ENCODE data around the gene CDCA4. TPM values are rescaled to one million over a fixed set of nuclear protein-coding genes. Genes with fewer than 3 reads are reported as not detected.

Gene CDCA4
- total RNA-seq, 1 donor from 2014 or later = 47.7 TPM

- Mint-ChIP-seq H3K4me3 (ENCODE audit: low read depth) (peak within 1 kb of the TSS; percentile 61), H3K36me3 (ENCODE audit: low read depth) (no peaks in the 10 kb centered on the region), H3K27me3 (ENCODE audit: low read depth) (peaks cover 3% of the 10 kb centered on the region), H3K4me1 (ENCODE audit: low read depth) (peaks cover 4% of the 10 kb centered on the region), H3K27ac (peak within 1 kb of the TSS; percentile 49), H3K9me3 (no peaks in the 10 kb centered on the region)
- peak; percentile 86 for DNase-seq (ENCODE audit: low spot score)
- intact Hi-C loops (cut with micrococcal nuclease) = loop anchor here (2.0 kb wide), 1 partner anchor 35 kb away; the partner anchor contains the start of gene CDCA4
Observed at GRCh38 chr14:104985675-104986486, 35.0 kb downstream of the CDCA4 start, which contains the start of gene CLBA1. CLBA1 (plus strand) TSS chr14:104985788; CDS start chr14:104986432, 644 bp downstream.

GRCh38 chr14:104984056-104984894 is 36.6 kb downstream of the CDCA4 start:
- Mint-ChIP-seq H3K9me3 (no peaks in the 10 kb centered on the region), H3K27ac (peak overlapping the region; percentile 49), H3K4me3 (ENCODE audit: low read depth) (peak overlapping the region; percentile 59), H3K27me3 (ENCODE audit: low read depth) (peaks cover 9% of the 10 kb centered on the region), H3K4me1 (ENCODE audit: low read depth) (peaks cover 4% of the 10 kb centered on the region), H3K36me3 (ENCODE audit: low read depth) (no peaks in the 10 kb centered on the region)
- intact Hi-C loops (cut with micrococcal nuclease) = loop anchor here (2.0 kb wide), 1 partner anchor 37 kb away; the partner anchor contains the start of gene CDCA4
- no peak for DNase-seq (ENCODE audit: low spot score)

- intact Hi-C loops (cut with micrococcal nuclease) = no loop called here
- Mint-ChIP-seq H3K9me3 (no peaks in the 10 kb centered on the region), H3K36me3 (ENCODE audit: low read depth) (no peaks in the 10 kb centered on the region)
Observed at GRCh38 chr14:104983231-104983721, 37.6 kb downstream of the CDCA4 start.

GRCh38 chr14:104982548-104983230 is 38.2 kb downstream of the CDCA4 start:
- intact Hi-C loops (cut with micrococcal nuclease) = no loop called here
- H3K4me3 Mint-ChIP-seq (ENCODE audit: low read depth) = no peak overlapping the region
- peaks cover 5% of the 10 kb centered on the region for H3K4me1 Mint-ChIP-seq (ENCODE audit: low read depth)
- peaks cover 18% of the 10 kb centered on the region for H3K27me3 Mint-ChIP-seq (ENCODE audit: low read depth)
- no peak overlapping the region for H3K27ac Mint-ChIP-seq
- H3K36me3 Mint-ChIP-seq (ENCODE audit: low read depth) = no peaks in the 10 kb centered on the region
- DNase-seq (ENCODE audit: low spot score) = no peak
- H3K9me3 Mint-ChIP-seq = no peaks in the 10 kb centered on the region

More at GRCh38 chr14:104983231-104983721, 37.6 kb downstream of the CDCA4 start:
- peaks cover 4% of the 10 kb centered on the region for H3K4me1 Mint-ChIP-seq (ENCODE audit: low read depth)
- DNase-seq (ENCODE audit: low spot score) = no peak
- H3K4me3 Mint-ChIP-seq (ENCODE audit: low read depth) = no peak overlapping the region
- H3K27ac Mint-ChIP-seq = no peak overlapping the region
- peaks cover 16% of the 10 kb centered on the region for H3K27me3 Mint-ChIP-seq (ENCODE audit: low read depth)

GRCh38 chr14:104981699-104982541 is 39.0 kb downstream of the CDCA4 start:
- Mint-ChIP-seq H3K4me1 (ENCODE audit: low read depth) (peaks cover 3% of the 10 kb centered on the region), H3K9me3 (no peaks in the 10 kb centered on the region), H3K4me3 (ENCODE audit: low read depth) (no peak overlapping the region), H3K27me3 (ENCODE audit: low read depth) (peaks cover 16% of the 10 kb centered on the region), H3K27ac (no peak overlapping the region), H3K36me3 (ENCODE audit: low read depth) (no peaks in the 10 kb centered on the region)
- DNase-seq (ENCODE audit: low spot score) = no peak
- intact Hi-C loops (cut with micrococcal nuclease) = no loop called here

- no peak for DNase-seq (ENCODE audit: low spot score)
- H3K27me3 Mint-ChIP-seq (ENCODE audit: low read depth) = peaks cover 19% of the 10 kb centered on the region
- no peak overlapping the region for H3K4me3 Mint-ChIP-seq (ENCODE audit: low read depth)
- H3K36me3 Mint-ChIP-seq (ENCODE audit: low read depth) = no peaks in the 10 kb centered on the region
- H3K27ac Mint-ChIP-seq = no peak overlapping the region
- intact Hi-C loops (cut with micrococcal nuclease) = no loop called here
- H3K4me1 Mint-ChIP-seq (ENCODE audit: low read depth) = peaks cover 5% of the 10 kb centered on the region
- no peaks in the 10 kb centered on the region for H3K9me3 Mint-ChIP-seq
Observed at GRCh38 chr14:104980611-104981531, 40.0 kb downstream of the CDCA4 start.

GRCh38 chr14:104979758-104980610 is 40.9 kb downstream of the CDCA4 start:
- peaks cover 19% of the 10 kb centered on the region for H3K27me3 Mint-ChIP-seq (ENCODE audit: low read depth)
- H3K36me3 Mint-ChIP-seq (ENCODE audit: low read depth) = no peaks in the 10 kb centered on the region
- no peak overlapping the region for H3K4me3 Mint-ChIP-seq (ENCODE audit: low read depth)
- intact Hi-C loops (cut with micrococcal nuclease) = no loop called here
- no peak for DNase-seq (ENCODE audit: low spot score)
- H3K4me1 Mint-ChIP-seq (ENCODE audit: low read depth) = peaks cover 5% of the 10 kb centered on the region
- H3K27ac Mint-ChIP-seq = no peak overlapping the region
- no peaks in the 10 kb centered on the region for H3K9me3 Mint-ChIP-seq

- H3K27me3 Mint-ChIP-seq (ENCODE audit: low read depth) = peaks cover 19% of the 10 kb centered on the region
- DNase-seq (ENCODE audit: low spot score) = no peak
- H3K36me3 Mint-ChIP-seq (ENCODE audit: low read depth) = no peaks in the 10 kb centered on the region
- peaks cover 5% of the 10 kb centered on the region for H3K4me1 Mint-ChIP-seq (ENCODE audit: low read depth)
- H3K4me3 Mint-ChIP-seq (ENCODE audit: low read depth) = no peak overlapping the region
- intact Hi-C loops (cut with micrococcal nuclease) = no loop called here
- no peaks in the 10 kb centered on the region for H3K9me3 Mint-ChIP-seq
- H3K27ac Mint-ChIP-seq = no peak overlapping the region
Observed at GRCh38 chr14:104978746-104979691, 41.9 kb downstream of the CDCA4 start.

GRCh38 chr14:104977681-104978653 is 42.9 kb downstream of the CDCA4 start, which contains the start of gene AHNAK2:
AHNAK2 (minus strand) TSS chr14:104978374; CDS start chr14:104978237, 137 bp downstream.
- Mint-ChIP-seq H3K4me1 (ENCODE audit: low read depth) (peaks cover 5% of the 10 kb centered on the region), H3K36me3 (ENCODE audit: low read depth) (no peaks in the 10 kb centered on the region), H3K4me3 (ENCODE audit: low read depth) (peak within 1 kb of the TSS; percentile 74), H3K27ac (no peak within 1 kb of the TSS), H3K27me3 (ENCODE audit: low read depth) (peaks cover 19% of the 10 kb centered on the region), H3K9me3 (no peaks in the 10 kb centered on the region)
- peak; percentile 51 for DNase-seq (ENCODE audit: low spot score)
- intact Hi-C loops (cut with micrococcal nuclease) = no loop called here
